HG02852 (cell line): ENCODE measurements around the gene UBR2.
"Not testable (repeated sequence)": the region's sequence is repeated elsewhere in the genome, so short reads cannot be mapped to it uniquely, and the experiment has no call there.

ENCODE experiments used
- ATAC-seq: cut with Tn5 transposase; IDR thresholded peaks from one replicate; pipeline ENCODE4 v1.9.1; 2021; ENCODE audit warnings: mild to moderate bottlenecking, moderate library complexity; ENCODE audit not compliant: unreplicated experiment

Gene UBR2

GRCh38 chr6:42555477-42556457 is 8.1 kb upstream of the UBR2 start:
- no peak for ATAC-seq

- no peak for ATAC-seq
Measured at GRCh38 chr6:42556462-42556861, 7.4 kb upstream of the UBR2 start.

- ATAC-seq, result not testable (repeated sequence)
Measured at GRCh38 chr6:42559276-42559675, 4.6 kb upstream of the UBR2 start.

- ATAC-seq, result no peak
Measured at GRCh38 chr6:42561986-42562385, 1.8 kb upstream of the UBR2 start.

- ATAC-seq, result no peak
Measured at GRCh38 chr6:42562788-42563405, 932 bp upstream of the UBR2 start.

- peak; percentile 18 for ATAC-seq
Measured at GRCh38 chr6:42564506-42564825, 637 bp downstream of the UBR2 start.

GRCh38 chr6:42565823-42566613 is 2.2 kb downstream of the UBR2 start:
- no peak for ATAC-seq

GRCh38 chr6:42566614-42567208 is 2.9 kb downstream of the UBR2 start:
- ATAC-seq, result no peak

- not testable (repeated sequence) for ATAC-seq
Measured at GRCh38 chr6:42567237-42567636, 3.4 kb downstream of the UBR2 start.

GRCh38 chr6:42569102-42570028 is 5.5 kb downstream of the UBR2 start:
- ATAC-seq, result no peak

- ATAC-seq, result no peak
Measured at GRCh38 chr6:42571611-42572342, 7.9 kb downstream of the UBR2 start.

GRCh38 chr6:42572523-42572922 is 8.7 kb downstream of the UBR2 start:
- peak; percentile 82 for ATAC-seq

GRCh38 chr6:42576538-42576937 is 12.7 kb downstream of the UBR2 start:
- not testable (repeated sequence) for ATAC-seq

- no peak for ATAC-seq
Measured at GRCh38 chr6:42598300-42598699, 34.5 kb downstream of the UBR2 start.

- no peak for ATAC-seq
Measured at GRCh38 chr6:42599558-42599957, 35.7 kb downstream of the UBR2 start.

GRCh38 chr6:42604150-42604549 is 40.3 kb downstream of the UBR2 start:
- no peak for ATAC-seq

GRCh38 chr6:42604699-42605098 is 40.9 kb downstream of the UBR2 start:
- ATAC-seq, result not testable (repeated sequence)

GRCh38 chr6:42610416-42610815 is 46.6 kb downstream of the UBR2 start:
- no peak for ATAC-seq

- no peak for ATAC-seq
Measured at GRCh38 chr6:42615518-42615917, 51.7 kb downstream of the UBR2 start.
